ENCODE measurements around the gene ENDOG.

- TF ChIP-seq CTCF (IDR thresholded peaks at IDR 0.05) (no peak), POLR2A (IDR thresholded peaks at IDR 0.05) (no peak)
These were observed 777 bp downstream of the ENDOG start for GRCh38 chr9:128818839-128819715.

Measured in testis (tissue), 2 donors.